PC-9 (cell line): ENCODE results near the gene DBN1.

Experiments used
- EZH2 ChIP-seq: fragments of 200-600 bp; sonication (generic); IDR thresholded peaks from 2 replicates; pipeline ENCODE4 v1.8.0; 2017; ENCODE audit warnings: antibody characterized with exemption, low read depth
- TF ChIP-seq, protein P1 (sequence below): fragments of 200-600 bp; sonication (generic); conservative IDR thresholded peaks from 2 replicates; pipeline ENCODE4 v1.6.1; 2017; ENCODE audit warnings: mixed run types, antibody characterized with exemption, mild to moderate bottlenecking, moderate library complexity

DNA sequence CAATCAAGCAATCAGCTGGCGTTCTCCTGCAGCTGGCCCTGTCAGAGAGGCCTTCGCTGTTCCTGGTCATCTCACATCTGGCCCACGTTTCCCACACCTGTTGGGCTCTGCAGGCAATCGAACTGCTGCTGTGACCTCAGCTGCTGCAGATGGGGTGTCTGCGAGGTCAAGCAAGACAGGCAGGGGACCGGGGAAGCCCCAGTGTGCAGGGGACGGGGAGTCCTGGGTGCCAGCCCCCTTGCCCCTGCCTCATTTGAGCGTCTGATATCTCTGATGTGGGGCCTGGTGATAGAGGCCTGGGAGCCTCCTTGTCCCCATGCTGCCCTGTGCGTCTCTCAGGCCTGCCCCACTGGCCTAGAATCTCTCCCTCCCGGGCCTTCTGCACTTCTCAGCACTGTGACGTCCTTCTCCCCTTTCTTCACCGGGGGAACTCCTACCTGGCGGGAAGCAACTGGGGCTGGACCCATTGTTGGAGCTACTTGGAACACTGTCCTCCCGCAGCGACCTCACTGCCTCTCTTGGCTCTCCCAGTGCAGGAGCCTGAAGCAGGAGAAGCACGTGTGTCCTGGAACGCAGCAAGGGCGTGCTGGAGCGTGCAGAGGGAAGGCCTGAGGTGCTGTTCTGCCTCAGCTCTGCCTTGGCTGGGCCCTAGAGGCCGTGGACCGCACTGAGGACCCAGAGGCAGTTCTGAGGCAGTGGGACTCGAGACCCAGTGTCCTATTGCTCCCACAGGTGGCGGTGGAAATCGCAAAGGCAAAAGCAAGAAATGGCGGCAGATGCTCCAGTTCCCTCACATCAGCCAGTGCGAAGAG is 43.1 kb downstream of the DBN1 start:
- TF ChIP-seq, protein P1, sequence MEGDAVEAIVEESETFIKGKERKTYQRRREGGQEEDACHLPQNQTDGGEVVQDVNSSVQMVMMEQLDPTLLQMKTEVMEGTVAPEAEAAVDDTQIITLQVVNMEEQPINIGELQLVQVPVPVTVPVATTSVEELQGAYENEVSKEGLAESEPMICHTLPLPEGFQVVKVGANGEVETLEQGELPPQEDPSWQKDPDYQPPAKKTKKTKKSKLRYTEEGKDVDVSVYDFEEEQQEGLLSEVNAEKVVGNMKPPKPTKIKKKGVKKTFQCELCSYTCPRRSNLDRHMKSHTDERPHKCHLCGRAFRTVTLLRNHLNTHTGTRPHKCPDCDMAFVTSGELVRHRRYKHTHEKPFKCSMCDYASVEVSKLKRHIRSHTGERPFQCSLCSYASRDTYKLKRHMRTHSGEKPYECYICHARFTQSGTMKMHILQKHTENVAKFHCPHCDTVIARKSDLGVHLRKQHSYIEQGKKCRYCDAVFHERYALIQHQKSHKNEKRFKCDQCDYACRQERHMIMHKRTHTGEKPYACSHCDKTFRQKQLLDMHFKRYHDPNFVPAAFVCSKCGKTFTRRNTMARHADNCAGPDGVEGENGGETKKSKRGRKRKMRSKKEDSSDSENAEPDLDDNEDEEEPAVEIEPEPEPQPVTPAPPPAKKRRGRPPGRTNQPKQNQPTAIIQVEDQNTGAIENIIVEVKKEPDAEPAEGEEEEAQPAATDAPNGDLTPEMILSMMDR: no peak
- TF ChIP-seq EZH2: no peak
